SK-N-SH treated with all-trans-retinoic acid at 6 μM for 48 hours (cell line): Measurements from ENCODE around the gene TREML4.

ENCODE experiments used
- ATAC-seq: fragments of 200-7000 bp; cut with Tn5 transposase; 3 replicates; pipeline ENCODE4 v1.9.1; 2020; ENCODE audit warnings: mild to moderate bottlenecking, moderate library complexity
- ARNTL ChIP-seq: fragments of 450-650 bp; formaldehyde crosslinking; IDR thresholded peaks from 2 replicates; pipeline ENCODE4 v1.5.0; 2020; ENCODE audit warnings: low read depth, mild to moderate bottlenecking, moderate library complexity, borderline replicate concordance
- BACH2 ChIP-seq: fragments of 250-450 bp; sonication (Bioruptor Pico); IDR thresholded peaks from 2 replicates; pipeline ENCODE4 v1.9.0; 2021; ENCODE audit warnings: mild to moderate bottlenecking, borderline replicate concordance
- CSDC2 ChIP-seq: fragments of 250-450 bp; sonication (Bioruptor Pico); IDR thresholded peaks from 2 replicates; pipeline ENCODE4 v1.5.0; 2020; ENCODE audit warnings: mild to moderate bottlenecking, moderate library complexity
- ESRRG ChIP-seq: fragments of 250-450 bp; sonication (Bioruptor Pico); IDR thresholded peaks from 2 replicates; pipeline ENCODE4 v1.6.1; 2021; ENCODE audit warnings: mild to moderate bottlenecking
- GLIS3 ChIP-seq: fragments of 250-450 bp; sonication (Bioruptor Pico); IDR thresholded peaks from 2 replicates; pipeline ENCODE4 v1.5.0; 2020; ENCODE audit warnings: mild to moderate bottlenecking, moderate library complexity
- ISL1 ChIP-seq: fragments of 250-450 bp; sonication (Bioruptor Pico); IDR thresholded peaks from 2 replicates; pipeline ENCODE4 v2.1.2; 2022; ENCODE audit warnings: mild to moderate bottlenecking, moderate library complexity
- POU6F1 ChIP-seq: fragments of 250-450 bp; sonication (Bioruptor Pico); IDR thresholded peaks from 2 replicates; pipeline ENCODE4 v1.8.0; 2021; ENCODE audit warnings: low read depth, mild to moderate bottlenecking, moderate library complexity, borderline replicate concordance
- PPARA ChIP-seq: fragments of 250-450 bp; sonication (Bioruptor Pico); IDR thresholded peaks from 2 replicates; pipeline ENCODE4 v1.5.0; 2020; ENCODE audit warnings: mild to moderate bottlenecking, borderline replicate concordance
- RARB ChIP-seq: fragments of 250-450 bp; sonication (Bioruptor Pico); IDR thresholded peaks from 2 replicates; pipeline ENCODE4 v1.8.0; 2021; ENCODE audit warnings: mild to moderate bottlenecking, moderate library complexity
- SNAI2 ChIP-seq: fragments of 250-450 bp; sonication (Bioruptor Pico); IDR thresholded peaks from 2 replicates; pipeline ENCODE4 v1.5.0; 2020; ENCODE audit warnings: mild to moderate bottlenecking, moderate library complexity
- TCF4 ChIP-seq: fragments of 250-450 bp; sonication (Bioruptor Pico); IDR thresholded peaks from 2 replicates; pipeline ENCODE4 v1.8.0; 2021; ENCODE audit warnings: mild to moderate bottlenecking, moderate library complexity, borderline replicate concordance
- TOX ChIP-seq: fragments of 250-450 bp; sonication (Bioruptor Pico); IDR thresholded peaks from 2 replicates; pipeline ENCODE4 v1.8.0; 2021; ENCODE audit warnings: mild to moderate bottlenecking, moderate library complexity, borderline replicate concordance
- ZC3H10 ChIP-seq: fragments of 250-450 bp; sonication (Bioruptor Pico); IDR thresholded peaks from 2 replicates; pipeline ENCODE4 v1.5.1; 2021; ENCODE audit warnings: mild to moderate bottlenecking, moderate library complexity
- ZFP3 ChIP-seq: fragments of 250-450 bp; sonication (Bioruptor Pico); IDR thresholded peaks from 2 replicates; pipeline ENCODE4 v1.5.0; 2020; ENCODE audit warnings: mild to moderate bottlenecking, moderate library complexity
- ZNF565 ChIP-seq: fragments of 450-650 bp; formaldehyde crosslinking; conservative IDR thresholded peaks from 2 replicates; pipeline ENCODE4 v1.5.0; 2020; ENCODE audit warnings: low read depth, mild to moderate bottlenecking, moderate library complexity
- ZNF70 ChIP-seq: fragments of 450-650 bp; formaldehyde crosslinking; IDR thresholded peaks from 2 replicates; pipeline ENCODE4 v1.5.0; 2020; ENCODE audit warnings: mild to moderate bottlenecking, moderate library complexity
- ZNF8 ChIP-seq: fragments of 450-650 bp; formaldehyde crosslinking; IDR thresholded peaks from 2 replicates; pipeline ENCODE4 v1.5.0; 2020; ENCODE audit warnings: mild to moderate bottlenecking, moderate library complexity
- TF ChIP-seq, protein P1 (sequence below): fragments of 250-450 bp; sonication (Bioruptor Pico); IDR thresholded peaks from 2 replicates; pipeline ENCODE4 v1.8.0; 2020; ENCODE audit warnings: mild to moderate bottlenecking, moderate library complexity, borderline replicate concordance
- TF ChIP-seq, protein P2 (sequence below): fragments of 250-450 bp; sonication (Bioruptor Pico); IDR thresholded peaks from 2 replicates; pipeline ENCODE4 v1.5.1; 2021; ENCODE audit warnings: mild to moderate bottlenecking, moderate library complexity
- TF ChIP-seq, protein P3 (sequence below): fragments of 250-450 bp; sonication (Bioruptor Pico); IDR thresholded peaks from 2 replicates; pipeline ENCODE4 v1.5.1; 2020; ENCODE audit warnings: low read depth, mild to moderate bottlenecking, moderate library complexity

TREML4 gene

GRCh38 chr6:41277605-41278004 is 49.5 kb downstream of the TREML4 start (continued):
- TF ChIP-seq, protein P1, sequence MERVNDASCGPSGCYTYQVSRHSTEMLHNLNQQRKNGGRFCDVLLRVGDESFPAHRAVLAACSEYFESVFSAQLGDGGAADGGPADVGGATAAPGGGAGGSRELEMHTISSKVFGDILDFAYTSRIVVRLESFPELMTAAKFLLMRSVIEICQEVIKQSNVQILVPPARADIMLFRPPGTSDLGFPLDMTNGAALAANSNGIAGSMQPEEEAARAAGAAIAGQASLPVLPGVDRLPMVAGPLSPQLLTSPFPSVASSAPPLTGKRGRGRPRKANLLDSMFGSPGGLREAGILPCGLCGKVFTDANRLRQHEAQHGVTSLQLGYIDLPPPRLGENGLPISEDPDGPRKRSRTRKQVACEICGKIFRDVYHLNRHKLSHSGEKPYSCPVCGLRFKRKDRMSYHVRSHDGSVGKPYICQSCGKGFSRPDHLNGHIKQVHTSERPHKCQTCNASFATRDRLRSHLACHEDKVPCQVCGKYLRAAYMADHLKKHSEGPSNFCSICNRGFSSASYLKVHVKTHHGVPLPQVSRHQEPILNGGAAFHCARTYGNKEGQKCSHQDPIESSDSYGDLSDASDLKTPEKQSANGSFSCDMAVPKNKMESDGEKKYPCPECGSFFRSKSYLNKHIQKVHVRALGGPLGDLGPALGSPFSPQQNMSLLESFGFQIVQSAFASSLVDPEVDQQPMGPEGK (CRISPR knock-in tag), result no peak
- TF ChIP-seq BACH2 (CRISPR knock-in tag) (no peak), ZFP3 (CRISPR knock-in tag) (no peak), ESRRG (CRISPR knock-in tag) (no peak), PPARA (CRISPR knock-in tag) (no peak)

DNA sequence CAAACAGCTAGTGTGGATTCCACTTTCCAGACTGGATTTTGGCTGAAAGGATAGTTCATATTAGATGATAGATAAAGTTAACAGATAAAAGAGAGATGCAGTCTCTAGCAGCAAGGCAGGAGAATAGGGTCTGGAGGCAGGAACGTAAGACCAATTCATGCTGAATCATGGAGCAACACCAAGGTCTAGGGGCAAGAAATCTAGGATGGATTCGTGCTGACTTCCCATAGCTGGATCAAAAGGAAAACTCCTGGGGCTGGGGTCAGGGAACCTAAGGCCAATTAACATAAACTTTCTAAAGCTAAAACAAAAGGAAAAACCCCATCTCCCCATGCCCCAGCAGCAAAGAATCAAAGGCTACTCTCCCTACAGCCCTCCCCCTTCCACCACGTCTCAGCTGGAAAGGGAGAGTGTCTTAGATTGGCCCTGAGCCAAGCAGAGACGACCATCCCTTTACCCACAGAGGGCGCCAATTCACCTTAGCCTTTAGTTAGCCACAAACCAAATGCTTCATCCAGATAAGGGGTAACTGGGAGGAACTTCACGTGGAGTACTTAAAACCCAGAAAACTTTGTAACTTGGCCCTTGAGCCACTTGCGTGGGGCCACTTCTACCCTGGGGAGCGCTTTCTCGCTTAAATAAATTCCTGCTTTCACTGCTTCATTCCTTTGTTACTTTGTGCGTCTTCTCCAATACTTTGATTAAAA is 50.7 kb downstream of the TREML4 start:
- peak; percentile 76 for ATAC-seq
- TF ChIP-seq POU6F1 (CRISPR knock-in tag) (no peak), GLIS3 (no peak)

DNA sequence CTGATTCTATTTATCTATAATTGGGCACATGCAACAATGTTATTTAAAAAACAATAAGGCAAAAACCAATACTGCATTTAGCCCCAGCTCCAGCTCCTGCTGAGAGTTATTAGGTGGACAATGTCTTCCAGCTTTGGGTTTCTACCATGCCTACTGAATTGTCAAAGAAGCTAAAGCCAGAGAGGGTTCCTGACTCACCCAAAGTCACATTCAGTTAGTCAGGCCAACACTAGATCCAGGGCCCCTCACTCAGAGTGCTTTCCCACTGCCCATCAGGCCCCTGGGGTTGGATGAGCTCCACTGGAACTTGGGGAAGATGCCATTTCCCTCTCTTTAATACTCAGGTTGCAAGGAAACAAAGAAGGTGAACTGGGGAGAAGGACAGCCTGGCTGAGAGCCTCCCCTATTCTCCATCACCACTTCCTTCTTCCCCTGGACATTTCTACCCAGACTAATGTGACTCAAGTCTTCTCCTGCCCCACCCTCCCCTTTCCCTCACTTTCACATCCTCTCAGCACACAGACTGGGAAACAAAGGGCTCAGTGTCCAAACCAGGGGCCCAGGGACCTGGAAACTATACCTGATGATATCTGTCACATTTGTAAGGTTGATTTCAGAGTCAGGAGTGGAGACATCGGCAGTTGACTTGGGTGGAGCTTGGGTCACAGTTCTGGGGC is 52.4 kb downstream of the TREML4 start:
- TF ChIP-seq POU6F1 (CRISPR knock-in tag) (no peak), GLIS3 (no peak), ISL1 (CRISPR knock-in tag) (no peak), ZNF565 (CRISPR knock-in tag) (no peak), CSDC2 (CRISPR knock-in tag) (no peak), ZNF8 (no peak), ZNF70 (CRISPR knock-in tag) (no peak), ZFP3 (CRISPR knock-in tag) (no peak), TOX (CRISPR knock-in tag) (no peak), RARB (no peak), ZC3H10 (CRISPR knock-in tag) (no peak), ARNTL (CRISPR knock-in tag) (no peak)
- TF ChIP-seq, protein P2, sequence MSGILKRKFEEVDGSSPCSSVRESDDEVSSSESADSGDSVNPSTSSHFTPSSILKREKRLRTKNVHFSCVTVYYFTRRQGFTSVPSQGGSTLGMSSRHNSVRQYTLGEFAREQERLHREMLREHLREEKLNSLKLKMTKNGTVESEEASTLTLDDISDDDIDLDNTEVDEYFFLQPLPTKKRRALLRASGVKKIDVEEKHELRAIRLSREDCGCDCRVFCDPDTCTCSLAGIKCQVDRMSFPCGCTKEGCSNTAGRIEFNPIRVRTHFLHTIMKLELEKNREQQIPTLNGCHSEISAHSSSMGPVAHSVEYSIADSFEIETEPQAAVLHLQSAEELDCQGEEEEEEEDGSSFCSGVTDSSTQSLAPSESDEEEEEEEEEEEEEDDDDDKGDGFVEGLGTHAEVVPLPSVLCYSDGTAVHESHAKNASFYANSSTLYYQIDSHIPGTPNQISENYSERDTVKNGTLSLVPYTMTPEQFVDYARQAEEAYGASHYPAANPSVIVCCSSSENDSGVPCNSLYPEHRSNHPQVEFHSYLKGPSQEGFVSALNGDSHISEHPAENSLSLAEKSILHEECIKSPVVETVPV (CRISPR knock-in tag), result no peak
- TF ChIP-seq, protein P3, sequence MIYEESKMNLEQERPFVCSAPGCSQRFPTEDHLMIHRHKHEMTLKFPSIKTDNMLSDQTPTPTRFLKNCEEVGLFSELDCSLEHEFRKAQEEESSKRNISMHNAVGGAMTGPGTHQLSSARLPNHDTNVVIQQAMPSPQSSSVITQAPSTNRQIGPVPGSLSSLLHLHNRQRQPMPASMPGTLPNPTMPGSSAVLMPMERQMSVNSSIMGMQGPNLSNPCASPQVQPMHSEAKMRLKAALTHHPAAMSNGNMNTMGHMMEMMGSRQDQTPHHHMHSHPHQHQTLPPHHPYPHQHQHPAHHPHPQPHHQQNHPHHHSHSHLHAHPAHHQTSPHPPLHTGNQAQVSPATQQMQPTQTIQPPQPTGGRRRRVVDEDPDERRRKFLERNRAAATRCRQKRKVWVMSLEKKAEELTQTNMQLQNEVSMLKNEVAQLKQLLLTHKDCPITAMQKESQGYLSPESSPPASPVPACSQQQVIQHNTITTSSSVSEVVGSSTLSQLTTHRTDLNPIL (CRISPR knock-in tag), result no peak
- ATAC-seq, result no peak

DNA sequence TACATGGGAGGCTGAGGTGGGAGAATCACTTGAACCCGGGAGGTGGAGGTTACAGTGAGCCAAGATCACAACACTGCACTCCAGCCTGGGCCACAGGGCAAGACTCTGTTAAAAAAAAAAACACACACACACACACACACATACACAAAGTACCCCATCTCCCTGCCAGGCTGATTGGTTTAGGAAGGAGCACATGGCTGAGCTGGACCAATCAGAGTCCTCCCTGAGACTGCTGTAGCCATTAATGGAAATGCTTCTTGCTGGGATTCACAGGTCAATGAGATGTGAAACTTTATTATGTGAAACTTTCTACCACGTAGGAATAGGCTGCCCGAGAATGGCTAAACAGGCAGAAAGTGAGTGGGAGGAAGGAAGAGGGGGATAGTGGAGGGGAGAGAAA is 55.5 kb downstream of the TREML4 start:
- ATAC-seq, result no peak
- TF ChIP-seq BACH2 (CRISPR knock-in tag) (no peak), CSDC2 (CRISPR knock-in tag) (no peak), PPARA (CRISPR knock-in tag) (no peak), SNAI2 (no peak), ZNF565 (CRISPR knock-in tag) (no peak), TCF4 (CRISPR knock-in tag) (no peak), ESRRG (CRISPR knock-in tag) (no peak), GLIS3 (no peak)
- TF ChIP-seq, protein P1 (CRISPR knock-in tag), result no peak
- TF ChIP-seq, all 23 proteins: peak for 0
